Smooth muscle cell of the brain vasculature (primary cell): ENCODE data around the gene ADAMTS17.
"Not testable (repeated sequence)": the region's sequence is repeated elsewhere in the genome, so short reads cannot be mapped to it uniquely, and the experiment has no call there.

Source experiments
- DNase-seq: peaks from one replicate; pipeline ENCODE4 v3.0.0-alpha.2; 2012; ENCODE audit warnings: low read depth, low spot score

Gene ADAMTS17

DNA sequence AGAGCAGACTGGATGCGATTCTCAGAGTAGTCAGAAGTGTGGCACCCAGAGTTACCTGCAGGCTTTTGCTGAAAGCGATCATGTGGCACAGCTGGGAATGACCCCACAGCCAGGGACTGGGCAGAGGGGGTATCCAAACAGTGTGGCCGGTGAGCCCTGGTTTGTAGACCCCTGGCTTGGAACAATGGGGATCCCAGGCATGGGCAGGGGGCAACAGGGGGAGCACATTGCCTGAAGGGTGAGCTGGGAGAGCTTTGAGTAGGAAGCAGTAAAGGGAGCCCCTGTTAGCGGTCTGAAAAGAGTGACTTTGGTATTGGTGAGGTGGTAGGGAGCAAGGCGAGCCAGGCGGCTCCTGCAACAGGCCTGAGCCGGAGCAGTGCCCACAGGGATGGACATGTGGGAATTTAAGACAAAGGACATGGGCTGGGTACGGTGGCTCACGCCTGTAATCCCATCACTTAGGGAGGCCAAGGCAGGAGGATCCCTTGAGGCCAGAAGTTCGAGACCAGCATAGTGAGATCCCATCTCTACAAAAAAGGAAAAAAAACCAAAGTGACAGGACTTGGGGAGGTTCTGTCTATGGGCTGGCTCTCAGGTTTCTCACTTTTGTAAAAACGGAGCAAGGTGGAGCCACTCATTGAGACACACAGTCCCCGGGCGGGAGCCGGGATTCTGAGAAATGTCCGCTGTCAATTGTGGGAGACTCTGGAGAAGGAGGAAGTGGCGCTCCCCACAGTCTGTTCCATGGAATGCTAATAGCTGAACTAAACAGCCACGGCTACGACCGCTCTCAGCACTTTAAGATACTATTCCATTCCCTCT, 384.7 kb downstream of the ADAMTS17 start:
- DNase-seq = no peak

DNA sequence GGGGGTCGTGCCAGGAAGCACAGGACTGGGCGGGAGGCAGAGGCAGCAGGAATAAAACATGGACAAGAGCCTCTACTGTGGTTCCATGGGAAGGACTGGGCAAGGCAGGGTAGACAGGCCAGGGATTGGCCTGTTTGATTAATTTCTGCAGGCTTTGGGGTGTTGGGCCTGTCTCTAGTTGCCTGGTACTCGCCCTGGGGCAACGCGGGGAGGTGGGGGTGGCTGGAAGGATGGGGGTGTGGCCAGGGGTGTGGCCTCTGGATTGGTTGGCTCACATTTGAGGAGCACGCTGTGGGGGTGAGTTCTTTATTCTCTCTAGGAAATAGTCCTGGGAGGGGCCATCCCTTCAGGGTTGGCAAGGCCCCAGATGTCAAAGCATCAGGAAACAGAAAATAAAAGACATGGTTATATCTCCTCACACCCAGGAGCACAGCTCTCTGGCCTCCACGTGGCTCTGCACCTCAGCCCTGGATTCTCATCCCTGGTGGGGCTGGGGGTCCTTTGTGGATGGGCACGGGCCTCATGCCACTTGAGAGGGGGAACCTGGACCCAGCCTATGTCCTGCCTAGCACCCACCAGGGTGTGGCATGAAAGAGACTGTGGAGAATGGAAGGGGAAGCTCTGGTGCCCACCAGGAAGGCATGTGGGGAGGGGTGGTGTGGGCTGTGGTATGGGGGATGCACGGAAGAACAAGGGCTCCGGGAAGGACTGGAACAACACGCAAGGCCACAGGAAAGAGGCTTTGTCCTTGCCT, 385.6 kb downstream of the ADAMTS17 start:
- no peak for DNase-seq

DNA sequence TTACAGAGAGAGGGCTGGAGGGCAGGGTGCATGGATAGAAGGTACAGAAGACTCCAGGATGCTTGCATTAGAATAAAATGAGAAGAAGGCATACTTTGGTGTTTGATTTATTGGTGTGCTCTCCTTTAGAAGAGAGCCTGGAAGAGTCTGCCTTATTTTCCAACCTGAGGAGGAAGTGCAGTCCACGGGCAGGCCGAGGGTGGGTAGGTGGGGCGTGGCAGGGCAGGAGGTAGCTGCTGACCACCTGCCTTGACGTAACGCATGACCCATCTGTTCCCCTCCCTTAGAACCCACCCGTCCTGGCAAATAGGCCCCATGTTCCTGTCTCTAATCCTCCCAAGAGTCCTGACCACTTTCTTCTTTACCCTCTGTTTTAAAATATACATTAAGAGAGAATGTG, 386.2 kb downstream of the ADAMTS17 start:
- no peak for DNase-seq

DNA sequence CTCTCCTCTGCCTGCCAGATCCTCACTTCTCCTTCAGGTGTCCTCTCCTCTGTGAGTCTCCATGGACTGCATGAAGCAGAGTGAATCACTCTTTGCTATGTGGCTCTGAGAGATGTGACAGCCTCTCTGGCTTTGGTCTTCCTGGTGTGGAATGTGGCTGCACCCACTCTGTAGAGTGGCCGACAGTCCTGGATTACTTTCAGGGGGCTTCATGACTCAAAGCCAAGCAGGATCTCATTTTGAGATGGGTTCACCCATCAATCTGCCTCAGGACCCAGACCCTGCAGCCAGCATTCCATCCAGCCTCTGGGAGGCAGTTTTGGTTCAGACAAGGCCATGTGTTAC, 386.6 kb downstream of the ADAMTS17 start:
- no peak for DNase-seq

GRCh38 chr15:99954361-99955180, 387.2 kb downstream of the ADAMTS17 start:
- DNase-seq = peak; percentile 68

DNA sequence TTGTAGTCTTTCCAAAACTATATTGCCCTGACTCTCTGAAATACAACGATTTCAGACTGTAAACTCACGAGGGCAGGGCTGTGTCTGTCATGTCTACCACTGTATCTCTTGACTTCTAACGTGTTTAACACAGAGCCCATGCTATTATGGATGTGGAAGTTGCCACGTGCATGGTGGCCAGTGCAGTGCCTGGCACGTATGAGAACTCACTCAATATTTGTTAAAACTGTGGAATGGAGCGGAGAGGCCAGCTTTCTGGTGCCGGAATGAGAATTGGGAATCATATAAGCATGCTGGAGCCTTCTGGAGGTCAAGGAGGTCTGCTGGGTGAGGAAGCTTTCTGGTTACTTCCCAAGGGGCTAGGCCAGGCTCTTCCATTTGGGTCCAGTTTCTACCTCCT, 387.9 kb downstream of the ADAMTS17 start:
- no peak for DNase-seq

DNA sequence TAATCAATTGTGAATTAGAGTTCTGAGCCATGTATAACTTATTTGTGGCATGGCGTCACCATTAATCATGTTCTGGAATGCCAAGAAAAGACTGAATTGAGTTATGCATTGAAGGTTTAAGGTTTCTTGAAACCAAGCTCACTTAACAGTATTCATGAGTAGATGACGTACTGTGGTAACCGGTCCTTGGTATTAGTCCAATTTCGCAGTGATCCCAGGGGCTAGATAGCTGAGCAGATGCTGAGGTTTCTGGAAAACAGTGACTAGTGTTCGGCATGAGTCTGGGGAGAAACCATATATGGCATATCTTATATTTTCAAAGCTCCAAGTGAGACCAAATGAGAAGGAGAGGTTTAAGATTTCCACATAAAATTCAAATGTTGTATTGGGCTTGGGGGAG, 390.3 kb downstream of the ADAMTS17 start:
- DNase-seq = no peak

GRCh38 chr15:99944131-99944530, 397.6 kb downstream of the ADAMTS17 start:
- no peak for DNase-seq

GRCh38 chr15:99943466-99943865, 398.3 kb downstream of the ADAMTS17 start:
- no peak for DNase-seq

DNA sequence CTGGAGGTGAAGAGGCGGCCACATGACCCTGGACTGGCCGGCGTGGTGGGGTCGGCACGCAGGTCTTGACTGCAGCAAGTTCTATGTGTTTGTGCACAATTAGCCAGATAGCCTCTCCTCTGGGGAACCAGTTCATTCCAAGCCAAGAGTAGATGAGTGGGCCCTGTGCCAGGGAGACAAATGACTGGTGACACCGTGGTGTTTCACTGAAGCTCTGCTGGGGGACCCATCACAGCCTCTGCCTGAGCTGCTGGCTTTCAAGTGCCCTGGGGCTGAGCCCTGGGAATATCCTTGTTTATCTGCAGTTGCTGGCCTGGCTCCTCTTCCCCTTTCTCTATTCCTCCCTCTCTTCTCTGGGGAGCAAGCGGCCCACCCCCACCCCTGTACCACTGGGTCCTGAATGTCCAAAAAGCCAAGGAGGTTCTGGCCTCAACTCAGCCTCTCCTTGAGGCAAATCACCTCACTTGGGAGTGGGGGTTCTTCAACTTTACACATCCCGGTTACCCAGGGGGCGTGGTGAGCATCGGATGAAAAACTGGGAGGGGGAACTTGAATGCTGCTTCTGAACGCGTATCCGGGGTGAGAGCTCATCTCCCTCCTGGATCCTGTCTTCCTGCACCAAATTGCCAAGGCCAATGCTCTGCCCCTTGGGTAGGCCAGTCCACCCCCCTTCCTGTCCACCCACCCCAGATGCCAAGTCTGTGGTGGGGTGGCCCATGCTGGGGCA, 408.9 kb downstream of the ADAMTS17 start:
- no peak for DNase-seq

DNA sequence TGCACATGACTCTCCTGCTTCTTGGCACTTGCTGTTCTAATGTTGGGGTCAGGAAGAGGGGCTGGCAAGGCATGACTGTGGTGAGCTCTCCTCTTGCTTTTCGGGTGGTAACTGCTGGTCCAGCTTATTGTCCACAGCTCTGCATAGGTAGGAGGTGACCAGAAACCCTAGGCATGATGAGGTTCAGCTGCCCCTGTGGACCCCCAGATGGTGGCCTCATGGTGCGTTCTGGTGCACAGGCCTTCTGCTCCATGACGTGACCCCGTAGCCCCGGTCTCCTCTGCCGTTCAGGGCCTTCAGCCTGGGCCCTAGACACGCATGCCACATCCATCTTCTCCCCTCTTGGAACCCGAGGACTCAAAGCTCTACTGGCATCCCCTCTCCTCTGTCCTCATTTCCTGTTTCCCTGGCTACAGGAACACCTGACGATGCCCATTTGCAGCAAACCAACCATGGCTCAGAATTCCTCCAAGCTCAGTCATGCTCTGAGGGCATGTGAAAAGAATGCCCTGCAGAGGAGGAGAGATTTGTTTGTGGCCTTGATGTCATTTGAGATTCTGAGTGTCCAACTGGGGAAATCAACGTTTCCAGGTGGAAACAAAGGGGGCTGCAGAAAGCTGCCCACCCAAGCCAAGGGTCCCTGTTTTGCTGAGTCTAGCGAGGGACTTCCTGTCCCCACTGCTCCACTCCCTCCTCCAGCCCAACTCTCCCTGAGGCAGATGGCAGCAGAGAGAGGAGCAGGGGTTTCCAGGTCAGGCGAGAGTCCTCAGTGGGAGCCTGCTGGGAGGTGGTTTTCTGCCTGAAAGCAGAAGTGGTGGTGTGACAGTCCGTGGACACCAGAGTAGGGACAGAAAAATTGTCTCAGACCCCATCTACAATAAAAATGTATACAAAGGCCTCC, 409.8 kb downstream of the ADAMTS17 start:
- DNase-seq = no peak

DNA sequence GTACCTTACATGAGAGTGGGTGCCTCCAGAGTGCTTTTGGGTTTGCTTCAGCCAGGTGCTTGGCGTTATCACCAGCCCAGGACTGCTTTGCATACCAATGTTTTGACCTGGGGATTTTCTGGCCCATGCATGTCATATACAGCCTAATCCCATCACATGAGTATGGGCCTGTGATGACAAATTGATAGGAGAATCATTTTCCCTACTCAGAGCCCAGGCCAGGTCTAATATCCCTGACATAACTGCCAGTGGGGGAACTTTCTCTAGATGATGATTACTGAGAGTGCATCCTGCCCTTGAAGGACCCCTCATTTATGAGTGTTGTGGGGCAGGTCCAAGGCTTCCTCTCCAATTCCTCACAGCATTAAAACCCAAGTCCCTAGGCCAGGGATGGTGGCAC, 411.1 kb downstream of the ADAMTS17 start:
- DNase-seq = no peak

DNA sequence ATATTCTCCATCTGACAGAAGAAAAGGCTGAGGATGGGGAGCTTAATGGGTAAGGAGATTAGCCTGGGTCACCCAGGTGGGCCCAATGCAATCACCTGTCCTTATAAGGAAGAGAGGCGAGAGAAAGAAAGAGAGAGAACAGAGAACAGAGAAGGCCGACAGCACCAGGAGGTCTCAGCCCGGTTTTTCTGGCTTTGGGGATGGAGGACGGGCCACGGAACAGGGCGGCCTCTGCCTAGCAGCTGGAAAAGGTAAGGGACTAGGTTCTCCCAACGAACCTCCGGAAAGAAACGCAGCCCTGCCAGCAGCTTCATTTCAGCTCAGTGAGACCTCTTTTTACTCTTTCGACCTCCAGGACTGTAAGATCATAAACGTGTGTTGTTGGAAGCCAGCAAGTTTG, 412.5 kb downstream of the ADAMTS17 start:
- DNase-seq = no peak

GRCh38 chr15:99928429-99928981, 413.3 kb downstream of the ADAMTS17 start:
- peak; percentile 36 for DNase-seq

DNA sequence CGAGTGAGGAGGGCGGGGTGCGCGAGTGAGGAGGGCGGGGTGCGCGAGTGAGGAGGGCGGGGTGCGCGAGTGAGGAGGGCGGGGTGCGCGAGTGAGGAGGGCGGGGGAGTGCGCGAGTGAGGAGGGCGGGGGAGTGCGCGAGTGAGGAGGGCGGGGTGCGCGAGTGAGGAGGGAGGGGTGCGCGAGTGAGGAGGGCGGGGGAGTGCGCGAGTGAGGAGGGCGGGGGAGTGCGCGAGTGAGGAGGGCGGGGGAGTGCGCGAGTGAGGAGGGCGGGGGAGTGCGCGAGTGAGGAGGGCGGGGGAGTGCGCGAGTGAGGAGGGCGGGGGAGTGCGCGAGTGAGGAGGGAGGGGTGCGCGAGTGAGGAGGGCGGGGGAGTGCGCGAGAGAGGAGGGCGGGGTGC, 415.2 kb downstream of the ADAMTS17 start:
- not testable (repeated sequence) for DNase-seq

DNA sequence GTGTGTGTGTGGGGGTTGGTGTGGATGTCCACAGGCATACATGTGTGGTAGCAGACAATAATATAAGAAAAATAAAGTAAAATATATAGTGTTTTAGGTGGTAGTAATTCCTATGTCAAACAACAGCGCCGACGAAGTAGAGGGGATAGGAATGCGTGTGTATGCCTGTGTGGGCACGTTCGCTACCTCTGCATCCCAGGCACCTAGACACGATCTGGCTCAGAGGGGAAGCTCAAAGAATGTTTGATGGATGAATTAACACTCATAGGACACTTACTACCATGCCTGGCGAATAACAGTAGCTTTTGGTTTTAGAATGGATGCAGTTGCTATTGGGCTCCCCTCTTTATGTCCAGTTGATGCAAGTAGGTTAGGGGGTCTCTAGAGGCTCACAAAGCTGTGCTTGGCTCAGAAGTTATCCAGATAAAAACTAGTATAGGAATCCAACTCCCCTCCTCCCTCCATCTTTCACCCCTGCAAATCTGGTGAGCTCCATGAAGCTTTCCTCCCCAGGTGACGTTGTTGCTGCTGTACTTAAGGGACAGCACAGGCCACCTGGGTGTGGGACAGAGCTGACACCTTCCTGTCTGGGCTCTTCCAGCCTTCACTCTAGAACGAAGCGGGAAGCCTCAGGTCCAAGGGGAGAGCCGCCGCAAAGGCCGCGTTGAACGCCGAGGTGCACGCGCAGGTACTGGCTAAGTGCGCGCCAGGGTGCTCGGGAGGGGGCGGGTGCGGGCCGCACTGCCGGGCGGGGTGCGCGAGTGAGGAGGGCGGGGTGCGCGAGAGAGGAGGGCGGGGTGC, 415.9 kb downstream of the ADAMTS17 start:
- DNase-seq = no peak

- DNase-seq = no peak
Observed at GRCh38 chr15:99923711-99924110, 418.1 kb downstream of the ADAMTS17 start.
